ENCODE measurements around the gene KLK3. TPM values are rescaled to one million over a fixed set of nuclear protein-coding genes. Genes with fewer than 3 reads are reported as not detected.
A peak's percentile ranks its signal among the peaks of the same experiment; 100 is the strongest.

KLK3 gene
- total RNA-seq, 1 donor from 2014 or later, result not detected

- peaks cover 8% of the 10 kb centered on the region for H3K4me1 Mint-ChIP-seq (ENCODE audit: unreplicated experiment)
- no peak overlapping the region for H3K27ac Mint-ChIP-seq (ENCODE audit: unreplicated experiment)
- no peak overlapping the region for H3K4me3 Mint-ChIP-seq (ENCODE audit: unreplicated experiment)
- H3K9me3 Mint-ChIP-seq (ENCODE audit: unreplicated experiment), result peaks cover 15% of the 10 kb centered on the region
- peaks cover 16% of the 10 kb centered on the region for H3K27me3 Mint-ChIP-seq (ENCODE audit: unreplicated experiment)
- H3K36me3 Mint-ChIP-seq (ENCODE audit: low read depth, unreplicated experiment), result peaks cover 18% of the 10 kb centered on the region
- no peak for TF ChIP-seq CTCF (IDR thresholded peaks at IDR 0.05; ENCODE audit: unreplicated experiment)
- DNase-seq (ENCODE audit: low spot score), result no peak
Measured at GRCh38 chr19:50815439-50815838, 39.3 kb upstream of the KLK3 start.

GRCh38 chr19:50817941-50818858 lies 36.5 kb upstream of the KLK3 start:
- Mint-ChIP-seq H3K9me3 (ENCODE audit: unreplicated experiment) (peaks cover 5% of the 10 kb centered on the region), H3K27ac (ENCODE audit: unreplicated experiment) (peak overlapping the region; percentile 36), H3K27me3 (ENCODE audit: unreplicated experiment) (peaks cover 20% of the 10 kb centered on the region), H3K4me1 (ENCODE audit: unreplicated experiment) (peaks cover 11% of the 10 kb centered on the region), H3K4me3 (ENCODE audit: unreplicated experiment) (no peak overlapping the region), H3K36me3 (ENCODE audit: low read depth, unreplicated experiment) (peaks cover 4% of the 10 kb centered on the region)
- peak; percentile 68 for DNase-seq (ENCODE audit: low spot score)
- TF ChIP-seq CTCF (IDR thresholded peaks at IDR 0.05; ENCODE audit: unreplicated experiment), result no peak

GRCh38 chr19:50818859-50819472 lies 35.7 kb upstream of the KLK3 start:
- H3K4me3 Mint-ChIP-seq (ENCODE audit: unreplicated experiment), result no peak overlapping the region
- H3K4me1 Mint-ChIP-seq (ENCODE audit: unreplicated experiment), result peaks cover 11% of the 10 kb centered on the region
- H3K36me3 Mint-ChIP-seq (ENCODE audit: low read depth, unreplicated experiment), result peaks cover 4% of the 10 kb centered on the region
- H3K27ac Mint-ChIP-seq (ENCODE audit: unreplicated experiment), result peak overlapping the region; percentile 36
- H3K27me3 Mint-ChIP-seq (ENCODE audit: unreplicated experiment), result peaks cover 20% of the 10 kb centered on the region
- TF ChIP-seq CTCF (IDR thresholded peaks at IDR 0.05; ENCODE audit: unreplicated experiment), result no peak
- H3K9me3 Mint-ChIP-seq (ENCODE audit: unreplicated experiment), result peaks cover 5% of the 10 kb centered on the region
- no peak for DNase-seq (ENCODE audit: low spot score)

GRCh38 chr19:50819636-50820035 lies 35.1 kb upstream of the KLK3 start:
- DNase-seq (ENCODE audit: low spot score), result no peak
- no peak for TF ChIP-seq CTCF (IDR thresholded peaks at IDR 0.05; ENCODE audit: unreplicated experiment)
- peaks cover 11% of the 10 kb centered on the region for H3K4me1 Mint-ChIP-seq (ENCODE audit: unreplicated experiment)
- no peak overlapping the region for H3K27ac Mint-ChIP-seq (ENCODE audit: unreplicated experiment)
- H3K9me3 Mint-ChIP-seq (ENCODE audit: unreplicated experiment), result peaks cover under 1% of the 10 kb centered on the region
- H3K27me3 Mint-ChIP-seq (ENCODE audit: unreplicated experiment), result peaks cover 20% of the 10 kb centered on the region
- H3K4me3 Mint-ChIP-seq (ENCODE audit: unreplicated experiment), result no peak overlapping the region
- peaks cover 4% of the 10 kb centered on the region for H3K36me3 Mint-ChIP-seq (ENCODE audit: low read depth, unreplicated experiment)

- no peak for DNase-seq (ENCODE audit: low spot score)
- no peak for TF ChIP-seq CTCF (IDR thresholded peaks at IDR 0.05; ENCODE audit: unreplicated experiment)
- Mint-ChIP-seq H3K4me1 (ENCODE audit: unreplicated experiment) (peaks cover 11% of the 10 kb centered on the region), H3K27ac (ENCODE audit: unreplicated experiment) (peak overlapping the region; percentile 76), H3K4me3 (ENCODE audit: unreplicated experiment) (peak overlapping the region; percentile 83), H3K36me3 (ENCODE audit: low read depth, unreplicated experiment) (peaks cover 4% of the 10 kb centered on the region), H3K27me3 (ENCODE audit: unreplicated experiment) (peaks cover 20% of the 10 kb centered on the region), H3K9me3 (ENCODE audit: unreplicated experiment) (no peaks in the 10 kb centered on the region)
Measured at GRCh38 chr19:50820086-50820485, 34.6 kb upstream of the KLK3 start.

All from endothelial cell (in vitro differentiated cells).